NOMO-1 treated with dmso at 0.1 percent for 144 hours (cell line): ENCODE data around the gene ADARB1.

ENCODE experiments used
- DNase-seq: peaks from one replicate; lab custom pipeline; 2025; ENCODE audit not compliant: unreplicated experiment; lab: John Stamatoyannopoulos, UW

The ADARB1 gene

DNA sequence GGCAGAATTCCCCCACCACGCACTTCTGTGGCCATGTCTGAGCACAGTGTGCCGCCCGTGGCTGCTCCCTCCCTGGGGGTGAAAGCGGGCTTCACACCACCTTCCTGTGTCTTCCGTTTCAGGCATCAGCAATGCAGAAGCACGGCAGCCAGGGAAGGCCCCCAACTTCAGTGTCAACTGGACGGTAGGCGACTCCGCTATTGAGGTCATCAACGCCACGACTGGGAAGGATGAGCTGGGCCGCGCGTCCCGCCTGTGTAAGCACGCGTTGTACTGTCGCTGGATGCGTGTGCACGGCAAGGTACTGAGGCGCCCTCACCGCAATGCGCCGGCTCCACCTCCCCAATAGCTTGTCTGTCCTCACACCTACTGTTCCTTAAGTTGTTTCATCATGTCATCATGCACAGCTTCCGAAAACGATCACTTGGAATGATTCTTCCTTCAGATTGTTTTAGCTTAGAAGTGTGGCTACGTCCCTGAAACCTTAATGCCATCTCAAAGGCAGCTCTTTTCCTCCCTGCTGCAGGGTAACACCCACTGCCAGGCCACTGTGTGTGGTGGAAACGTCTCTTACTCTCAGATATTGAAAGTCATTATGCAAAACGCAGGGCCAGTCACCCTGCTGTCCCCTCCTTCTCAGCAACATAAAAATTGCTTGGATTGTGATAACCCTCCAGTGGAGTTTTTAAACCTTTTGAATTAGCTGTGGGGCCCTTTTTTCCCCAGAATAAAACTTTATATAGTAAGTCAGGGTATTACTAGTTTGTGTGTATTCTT lies 146.5 kb downstream of the ADARB1 start:
- DNase-seq: no peak

DNA sequence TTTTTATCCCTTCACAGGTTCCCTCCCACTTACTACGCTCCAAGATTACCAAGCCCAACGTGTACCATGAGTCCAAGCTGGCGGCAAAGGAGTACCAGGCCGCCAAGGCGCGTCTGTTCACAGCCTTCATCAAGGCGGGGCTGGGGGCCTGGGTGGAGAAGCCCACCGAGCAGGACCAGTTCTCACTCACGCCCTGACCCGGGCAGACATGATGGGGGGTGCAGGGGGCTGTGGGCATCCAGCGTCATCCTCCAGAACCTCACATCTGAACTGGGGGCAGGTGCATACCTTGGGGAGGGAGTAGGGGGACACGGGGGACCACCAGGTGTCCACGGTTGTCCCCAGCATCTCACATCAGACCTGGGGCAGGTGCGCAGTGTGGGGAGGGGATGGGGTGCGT lies 147.6 kb downstream of the ADARB1 start:
- no peak for DNase-seq

DNA sequence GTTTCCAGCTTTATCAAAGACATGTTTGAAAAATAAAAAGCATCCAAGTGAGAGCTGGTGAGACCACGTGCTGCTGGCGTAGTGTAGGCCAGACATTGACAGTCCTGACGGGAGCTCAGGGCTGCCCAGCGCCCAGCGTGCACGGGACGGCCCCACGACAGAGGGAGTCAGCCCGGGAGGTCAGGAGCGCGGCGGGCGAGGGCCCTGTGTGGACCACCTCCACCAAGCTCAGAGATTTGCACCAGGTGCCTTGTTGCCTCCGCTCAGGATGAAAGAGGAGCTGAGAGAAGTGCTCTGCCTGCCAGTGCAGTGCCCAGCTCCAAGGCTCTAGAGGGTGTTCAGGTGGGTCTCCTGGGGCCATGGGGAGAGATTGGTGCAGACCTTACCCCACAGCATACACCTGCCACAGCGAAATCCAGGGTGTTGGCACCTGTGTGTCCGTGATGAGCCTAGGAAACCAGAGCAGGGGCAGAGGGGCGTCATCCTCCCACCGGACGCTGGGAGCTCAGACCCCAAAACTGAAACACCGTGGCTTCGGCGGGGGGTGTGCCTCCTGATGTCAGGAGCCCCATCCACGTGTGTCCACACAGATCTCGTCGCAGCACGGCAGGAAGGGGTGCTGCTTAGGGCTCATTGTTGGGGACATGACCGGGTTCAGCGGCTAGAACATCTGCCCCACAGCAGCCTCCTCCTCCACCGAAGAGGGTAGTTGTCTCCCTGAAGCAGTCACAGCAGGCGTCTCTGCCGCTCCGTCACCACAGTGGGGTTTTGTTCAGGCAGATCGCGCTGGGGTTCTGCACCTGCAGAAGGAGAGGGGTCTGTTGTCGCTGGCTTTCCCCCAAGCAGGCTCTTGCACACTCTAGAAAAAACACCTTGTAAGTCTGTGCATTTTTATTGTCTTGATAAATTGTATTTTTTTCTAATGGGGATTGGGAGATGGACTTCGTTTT lies 149.1 kb downstream of the ADARB1 start:
- DNase-seq: no peak

DNA sequence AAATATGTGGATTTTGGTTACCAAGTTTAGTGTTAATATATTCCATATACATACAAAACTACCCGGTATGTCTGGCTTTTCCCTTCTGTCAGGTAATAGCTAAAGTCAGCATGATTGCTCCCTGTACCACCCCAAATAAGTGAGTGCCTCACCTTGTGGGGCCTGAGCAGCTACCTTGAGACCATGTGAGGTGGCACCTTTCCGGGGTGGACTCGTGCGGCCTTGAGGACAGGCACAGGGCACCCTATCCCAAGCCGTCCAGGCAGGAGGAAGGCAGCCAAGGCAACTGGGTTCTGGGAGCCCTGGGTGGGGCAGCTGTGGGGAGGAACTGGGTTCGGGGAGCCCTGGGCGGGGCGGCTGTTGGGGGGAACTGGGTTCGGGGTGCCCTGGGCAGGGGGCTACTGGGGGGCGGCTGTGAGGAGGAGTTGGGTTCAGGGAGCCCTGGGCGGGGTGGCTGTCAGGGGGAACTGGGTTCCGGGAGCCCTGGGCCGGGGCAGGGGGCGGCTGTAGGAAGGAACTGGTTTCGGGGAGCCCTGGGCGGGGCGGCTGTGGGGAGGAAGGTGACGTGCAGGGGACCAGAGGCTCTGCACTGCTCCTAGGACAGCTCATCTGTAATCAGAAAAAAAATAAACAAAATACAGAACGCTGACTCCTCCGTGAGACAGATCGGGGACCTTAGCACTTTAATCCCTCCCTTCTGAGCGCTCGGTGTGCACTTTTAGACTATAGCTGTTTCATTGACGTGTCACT lies 150.0 kb downstream of the ADARB1 start:
- no peak for DNase-seq

DNA sequence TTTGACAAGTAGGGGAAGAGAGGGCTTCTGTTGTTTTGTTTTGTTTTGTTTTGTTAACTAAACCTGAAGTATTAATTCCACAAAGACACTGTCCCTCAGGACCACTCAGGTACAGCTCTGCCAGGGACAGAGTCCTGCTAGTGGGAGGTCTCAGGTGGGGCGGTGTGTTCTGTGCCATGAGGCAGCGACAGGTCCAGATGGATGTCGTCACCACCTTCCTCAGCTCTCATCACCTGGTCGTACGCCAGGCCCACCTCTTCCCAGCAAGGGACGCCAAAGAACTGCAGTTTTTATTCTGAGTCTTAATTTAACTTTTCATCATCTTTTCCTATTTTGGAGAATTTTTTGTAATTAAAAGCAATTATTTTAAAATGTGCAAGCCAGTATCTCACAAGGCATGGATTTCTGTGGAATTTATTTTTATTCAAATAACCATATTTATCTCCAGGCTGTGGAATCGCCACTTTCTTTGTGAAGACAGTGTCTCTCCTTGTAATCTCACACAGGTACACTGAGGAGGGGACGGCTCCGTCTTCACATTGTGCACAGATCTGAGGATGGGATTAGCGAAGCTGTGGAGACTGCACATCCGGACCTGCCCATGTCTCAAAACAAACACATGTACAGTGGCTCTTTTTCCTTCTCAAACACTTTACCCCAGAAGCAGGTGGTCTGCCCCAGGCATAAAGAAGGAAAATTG lies 150.8 kb downstream of the ADARB1 start:
- DNase-seq: no peak

DNA sequence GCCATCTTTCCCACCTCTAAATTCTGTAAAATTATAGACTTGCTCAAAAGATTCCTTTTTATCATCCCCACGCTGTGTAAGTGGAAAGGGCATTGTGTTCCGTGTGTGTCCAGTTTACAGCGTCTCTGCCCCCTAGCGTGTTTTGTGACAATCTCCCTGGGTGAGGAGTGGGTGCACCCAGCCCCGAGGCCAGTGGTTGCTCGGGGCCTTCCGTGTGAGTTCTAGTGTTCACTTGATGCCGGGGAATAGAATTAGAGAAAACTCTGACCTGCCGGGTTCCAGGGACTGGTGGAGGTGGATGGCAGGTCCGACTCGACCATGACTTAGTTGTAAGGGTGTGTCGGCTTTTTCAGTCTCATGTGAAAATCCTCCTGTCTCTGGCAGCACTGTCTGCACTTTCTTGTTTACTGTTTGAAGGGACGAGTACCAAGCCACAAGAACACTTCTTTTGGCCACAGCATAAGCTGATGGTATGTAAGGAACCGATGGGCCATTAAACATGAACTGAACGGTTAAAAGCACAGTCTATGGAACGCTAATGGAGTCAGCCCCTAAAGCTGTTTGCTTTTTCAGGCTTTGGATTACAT lies 151.5 kb downstream of the ADARB1 start:
- DNase-seq: no peak

DNA sequence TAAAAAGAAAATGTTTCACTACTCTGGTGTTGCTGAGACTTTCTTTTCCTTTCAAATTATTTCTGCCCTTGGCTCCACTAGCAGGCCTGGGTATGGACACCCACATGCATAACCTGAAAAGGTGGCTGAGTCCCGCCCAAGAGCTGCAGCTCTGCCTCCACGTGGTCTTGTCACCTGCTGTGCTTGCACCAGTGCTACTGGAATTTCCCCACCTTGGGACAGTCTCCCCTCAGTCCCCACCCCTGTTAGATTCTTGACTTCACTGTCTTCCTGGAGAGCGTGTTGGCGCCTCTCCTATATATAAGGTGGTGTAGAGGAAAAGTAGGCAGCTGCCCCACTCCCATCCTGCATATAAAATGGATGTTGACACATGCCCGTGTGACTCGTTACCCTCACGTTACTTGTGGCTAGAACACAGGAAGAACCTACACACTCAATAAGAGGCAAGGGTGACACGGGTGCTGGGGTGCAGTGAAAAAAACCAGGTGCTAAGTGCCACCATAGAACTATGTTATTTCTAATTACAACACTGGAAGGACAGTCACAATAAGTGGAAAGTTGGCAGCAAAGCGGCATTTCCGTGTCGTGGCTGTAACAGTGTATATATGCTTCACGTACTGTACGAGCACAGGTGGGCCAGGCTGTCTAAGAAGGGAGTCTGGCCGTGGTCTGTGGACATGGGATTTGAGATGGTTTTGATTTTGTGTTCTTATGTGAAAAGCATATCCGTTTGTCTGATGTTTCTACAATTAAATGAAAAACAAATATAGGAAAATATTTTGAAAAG lies 152.4 kb downstream of the ADARB1 start:
- DNase-seq: no peak

DNA sequence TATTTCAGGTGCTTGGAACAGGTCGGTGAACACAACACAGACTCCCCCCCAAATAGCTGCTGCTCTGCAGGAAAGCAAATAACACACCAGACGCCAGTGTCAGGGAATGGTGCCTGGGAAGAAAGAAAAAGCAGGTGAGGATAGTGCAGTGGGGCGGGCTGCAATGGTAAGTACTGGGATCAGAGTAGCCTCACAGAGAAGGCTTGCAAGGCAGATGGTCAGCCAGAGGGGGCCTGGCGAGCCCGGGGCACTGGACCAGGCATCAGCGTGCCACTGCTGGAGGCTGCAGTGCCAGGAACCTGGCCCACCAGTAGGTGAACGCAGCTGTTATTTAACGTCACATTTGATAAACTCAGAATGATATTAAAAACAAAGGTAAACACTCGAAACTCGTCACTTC lies 153.4 kb downstream of the ADARB1 start:
- no peak for DNase-seq

DNA sequence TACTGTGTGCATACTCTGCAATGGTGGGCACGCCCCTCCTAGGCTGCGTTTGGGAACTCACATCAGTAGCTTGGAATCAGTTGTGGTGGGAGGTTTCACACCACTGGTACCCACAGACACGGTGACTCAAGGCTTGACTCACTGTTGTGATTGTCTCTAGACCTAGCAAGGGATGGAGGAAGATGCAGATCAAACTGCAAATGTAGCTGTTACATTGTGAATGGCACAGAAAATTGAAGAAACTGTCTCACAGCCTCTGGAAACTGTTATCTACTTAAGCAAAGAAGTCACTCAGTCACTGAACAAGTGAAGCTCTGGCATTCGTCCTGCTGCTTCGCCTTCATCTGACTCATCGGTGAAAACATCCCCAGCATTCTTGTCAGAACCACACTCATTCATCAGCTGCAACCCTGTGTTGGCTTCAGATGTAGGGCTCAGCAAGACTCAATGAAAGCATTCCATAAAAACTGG lies 153.8 kb downstream of the ADARB1 start:
- no peak for DNase-seq

DNA sequence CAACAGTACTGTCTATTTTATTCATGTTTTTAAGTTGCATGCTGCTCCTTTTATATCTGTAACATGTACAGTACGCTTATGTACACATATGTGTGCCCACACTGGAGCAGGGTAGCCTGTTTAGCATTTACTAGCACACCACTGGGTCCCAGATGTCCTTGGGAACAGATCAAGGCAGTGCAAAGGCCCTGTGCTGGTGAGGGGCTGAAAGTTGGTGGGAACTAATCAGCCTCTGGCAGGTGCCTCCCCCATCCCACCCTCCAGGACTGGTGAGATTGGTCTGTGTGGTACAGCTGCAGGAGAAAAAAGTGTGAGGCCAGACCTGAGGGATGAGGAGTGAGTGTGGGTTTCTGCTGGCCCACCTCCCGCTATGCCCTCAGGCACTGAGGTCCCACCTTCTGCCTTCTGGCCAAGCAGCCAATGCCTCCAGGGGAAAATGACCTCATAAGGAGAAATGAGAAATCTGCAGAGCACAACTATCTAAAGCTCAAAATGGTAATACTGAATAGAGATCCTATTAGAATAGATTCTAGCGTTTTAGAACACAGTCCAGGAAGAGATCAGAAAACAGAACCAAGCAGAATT lies 154.4 kb downstream of the ADARB1 start:
- DNase-seq: no peak

DNA sequence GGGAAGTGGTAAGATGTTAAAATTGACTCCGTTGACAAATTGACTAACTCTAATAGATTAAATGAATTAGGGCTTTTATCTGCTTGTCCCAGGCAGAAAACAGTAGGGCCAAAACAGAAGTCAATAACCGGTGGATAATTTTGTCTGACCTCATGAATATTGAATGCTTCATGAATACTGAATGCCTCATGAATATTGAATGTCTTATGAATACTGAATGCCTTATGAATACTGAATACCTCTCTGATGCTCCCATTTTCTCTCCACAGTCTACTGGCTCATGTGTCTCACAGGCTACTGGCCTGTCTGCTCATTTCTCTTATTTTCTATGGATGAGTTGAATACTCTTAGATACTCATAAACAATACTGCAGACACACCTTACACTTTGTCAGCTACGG lies 157.3 kb downstream of the ADARB1 start:
- no peak for DNase-seq

DNA sequence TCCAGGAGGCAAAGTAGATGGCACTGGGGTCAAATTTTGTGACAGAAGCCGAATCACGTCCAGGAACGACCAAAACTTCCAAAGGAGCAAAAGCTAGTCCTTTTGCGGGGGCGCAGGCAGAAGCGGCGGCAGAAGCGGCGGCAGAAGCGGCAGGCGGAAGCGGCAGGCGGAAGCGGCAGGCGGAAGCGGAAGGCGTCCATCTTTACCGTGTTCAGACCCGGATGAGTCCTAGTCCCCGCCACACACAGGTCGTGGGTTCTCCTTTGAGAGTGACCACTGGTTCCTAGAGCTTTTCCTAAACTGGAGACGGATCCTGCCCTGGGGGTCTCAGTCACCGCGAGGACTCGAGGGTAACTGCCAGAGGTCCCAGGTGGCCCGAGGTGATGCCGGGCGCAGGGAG lies 159.7 kb downstream of the ADARB1 start:
- no peak for DNase-seq

DNA sequence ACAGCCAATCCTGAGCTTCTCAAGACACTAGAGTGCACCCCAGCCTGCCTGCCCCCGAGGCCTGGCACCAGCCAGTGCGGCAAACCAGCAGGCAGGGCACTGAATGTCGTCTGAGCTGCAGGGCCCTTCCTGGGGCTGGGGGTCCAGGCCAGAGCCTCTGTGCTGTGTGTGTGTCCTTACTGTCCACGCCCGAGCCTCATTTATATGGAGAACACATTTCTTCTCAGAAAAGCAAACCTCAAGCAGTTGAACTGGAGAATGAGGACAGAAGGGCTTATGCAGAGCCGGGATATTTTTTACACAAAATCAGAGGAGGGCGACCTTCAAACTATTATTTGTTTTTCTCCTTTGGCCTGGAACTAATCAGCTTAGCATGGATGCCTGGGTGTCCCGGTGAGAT lies 160.6 kb downstream of the ADARB1 start:
- DNase-seq: no peak

DNA sequence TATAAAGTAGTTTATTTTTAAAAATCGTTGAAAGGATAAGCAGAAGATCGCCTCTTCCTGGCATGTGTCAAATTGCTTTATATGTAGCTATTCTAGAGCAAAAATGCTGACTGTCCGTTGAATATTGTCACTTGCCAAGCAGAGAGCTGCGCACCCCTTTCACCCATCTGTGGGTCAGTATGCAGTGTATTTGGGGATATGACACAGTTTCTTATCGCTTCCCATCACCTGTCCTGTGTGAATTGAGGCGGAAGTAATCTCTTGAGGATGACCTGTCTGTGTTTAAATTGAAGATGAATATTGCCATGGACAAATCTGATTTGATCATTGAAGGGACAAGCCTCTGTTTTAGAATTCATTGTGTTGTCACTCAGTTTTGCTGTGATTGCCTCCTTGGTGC lies 161.1 kb downstream of the ADARB1 start:
- DNase-seq: no peak

DNA sequence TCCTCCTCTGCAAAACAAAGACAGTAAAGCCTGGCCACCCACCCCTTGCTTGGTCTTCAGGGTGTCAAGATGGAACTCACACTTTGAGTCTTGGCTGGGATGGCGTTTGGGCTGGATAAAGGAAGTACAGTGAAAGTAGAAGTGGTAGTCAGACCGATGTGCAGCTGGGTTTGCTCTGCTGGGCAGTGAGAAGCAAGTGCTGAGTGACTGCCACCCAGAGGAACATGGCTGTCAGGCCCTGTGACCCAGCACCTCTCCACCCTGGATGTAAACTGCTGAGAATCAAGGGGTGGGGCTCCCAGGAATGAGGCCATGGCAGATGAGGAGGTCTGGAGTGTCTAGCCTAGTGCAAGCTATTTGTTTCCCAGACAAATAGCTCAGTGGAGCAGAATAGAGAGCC lies 162.1 kb downstream of the ADARB1 start:
- peak; percentile 4 for DNase-seq

DNA sequence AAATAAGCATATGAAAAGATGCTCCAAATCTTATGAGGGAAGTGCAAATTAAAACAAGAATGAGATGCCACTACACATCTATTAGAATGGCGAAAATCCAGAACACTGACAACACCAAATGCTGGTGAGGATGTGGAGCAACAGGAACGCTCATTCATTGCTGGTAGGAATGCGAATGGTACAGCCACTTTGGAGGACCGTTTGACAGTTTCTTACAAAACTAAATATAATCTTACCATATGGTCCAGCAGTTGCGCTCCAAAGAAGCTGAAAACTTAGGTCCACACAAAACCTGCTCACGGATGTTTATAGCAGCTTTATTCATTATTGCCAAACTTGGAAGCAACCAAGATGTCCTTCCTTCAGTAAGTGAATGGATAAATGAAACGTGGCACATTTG lies 163.0 kb downstream of the ADARB1 start:
- no peak for DNase-seq

DNA sequence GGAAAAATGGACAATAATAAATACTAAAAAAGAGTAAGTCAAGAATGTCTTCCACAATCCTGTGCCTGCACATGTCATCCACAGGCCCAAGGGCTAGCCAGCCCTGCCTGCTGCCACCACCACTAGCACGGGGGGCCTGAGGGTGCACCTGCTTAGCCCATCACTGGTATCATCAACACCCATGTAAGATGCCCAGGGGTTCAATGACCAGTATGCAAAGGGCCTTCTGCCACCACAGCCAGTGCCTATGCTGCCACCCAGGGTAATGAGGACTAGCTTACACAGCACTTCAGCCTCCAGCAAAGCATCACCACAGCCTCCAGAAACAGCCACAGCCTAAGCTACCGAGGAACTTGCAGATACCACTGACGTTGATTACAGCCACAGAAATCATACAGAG lies 167.0 kb downstream of the ADARB1 start:
- no peak for DNase-seq

DNA sequence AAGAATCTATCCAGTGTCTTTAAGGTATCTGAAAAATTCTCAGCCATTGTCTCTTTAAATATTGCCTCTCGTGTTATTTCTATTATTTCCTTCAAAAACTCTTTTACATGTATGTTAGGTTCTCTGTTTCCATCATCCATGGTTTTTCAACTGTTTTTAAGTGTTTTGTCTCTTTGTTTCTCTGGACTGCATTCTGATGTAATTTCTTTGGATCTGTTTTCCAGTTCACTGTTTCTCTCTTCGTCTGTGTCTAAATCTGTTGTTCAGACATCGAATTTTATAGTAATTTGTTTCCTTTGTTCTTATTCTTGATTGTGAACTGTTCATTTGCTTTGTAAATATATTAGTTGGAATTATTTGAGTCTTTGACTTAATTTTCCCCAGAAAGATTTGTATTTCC lies 169.2 kb downstream of the ADARB1 start:
- DNase-seq: no peak

DNA sequence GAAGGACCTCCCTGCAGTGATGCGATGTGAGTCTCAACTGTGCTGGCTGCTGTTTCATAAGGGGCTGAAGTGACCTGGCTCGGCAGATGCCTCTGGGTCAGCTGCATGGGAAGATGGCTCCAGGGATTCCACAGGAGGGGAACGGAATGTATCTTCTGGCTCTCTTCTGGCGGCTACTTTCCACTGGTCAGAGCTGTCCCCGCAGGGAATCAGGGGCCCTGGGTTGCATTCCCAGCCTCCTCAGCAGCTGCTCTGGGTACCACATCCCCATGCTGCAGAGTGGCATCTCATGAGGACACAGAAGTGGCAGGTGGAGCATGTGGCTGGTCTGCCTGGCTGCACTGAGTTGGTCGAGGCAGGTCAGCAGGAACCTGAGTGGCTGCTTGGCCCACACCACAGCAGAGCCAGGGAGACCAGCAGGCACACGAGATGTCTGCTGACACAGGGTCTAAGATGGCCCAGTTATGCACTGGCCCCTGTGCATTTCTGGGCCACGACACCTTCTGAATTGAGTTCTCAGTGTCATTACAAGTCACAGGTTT lies 170.5 kb downstream of the ADARB1 start:
- no peak for DNase-seq
